GM12864 (cell line): Measurements from ENCODE around the gene RAB1B.

Experiments
- DNase-seq: peaks from one replicate; pipeline ENCODE4 v3.0.0-alpha.2; 2011; ENCODE audit warnings: low read depth
- H3K4me3 ChIP-seq: 2 replicates; pipeline ENCODE4 v1.5.1; 2011; ENCODE audit warnings: mild to moderate bottlenecking, low read depth, low read length, control low read depth
- TF ChIP-seq, protein P1 (sequence below): IDR thresholded peaks from 2 replicates; pipeline ENCODE4 v1.5.1; 2011; ENCODE audit warnings: low read depth, mild to moderate bottlenecking, moderate library complexity, low read length, control low read depth, inconsistent platforms; ENCODE audit errors: missing control alignments

The RAB1B gene

DNA sequence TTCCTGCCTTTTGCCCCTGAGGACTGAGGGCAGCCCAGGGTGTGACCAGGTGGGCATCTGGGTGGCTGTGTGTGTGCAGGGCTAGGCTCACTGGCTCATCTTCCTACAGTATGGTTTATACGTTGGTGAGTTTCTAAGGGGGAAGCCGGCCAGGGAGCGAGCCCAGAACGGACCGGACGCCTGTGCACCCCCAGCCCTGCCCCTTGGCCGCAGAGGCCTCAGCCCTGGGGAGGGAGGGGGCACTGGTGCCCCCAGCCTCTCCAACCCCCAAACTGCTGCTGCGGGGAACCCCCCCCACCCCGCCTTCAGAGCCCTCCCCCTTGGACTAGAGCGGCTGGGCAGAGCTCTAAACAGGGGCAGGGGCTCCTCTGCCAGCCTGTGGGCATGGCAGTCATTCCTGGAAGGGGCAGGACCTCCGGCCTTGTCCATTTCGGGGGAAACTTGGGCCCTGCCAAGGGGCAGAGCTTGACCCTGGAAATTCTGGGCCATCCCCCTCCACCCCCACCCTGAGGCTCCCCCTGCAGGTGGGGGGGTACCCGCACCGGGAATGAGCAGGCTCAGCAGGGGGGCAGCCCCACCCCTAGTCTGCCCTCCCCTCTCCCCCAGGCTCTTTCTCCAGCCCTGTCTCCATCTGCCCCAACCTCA, 15.1 kb downstream of the RAB1B start:
- H3K4me3 ChIP-seq, result no peak overlapping the region
- TF ChIP-seq, protein P1, sequence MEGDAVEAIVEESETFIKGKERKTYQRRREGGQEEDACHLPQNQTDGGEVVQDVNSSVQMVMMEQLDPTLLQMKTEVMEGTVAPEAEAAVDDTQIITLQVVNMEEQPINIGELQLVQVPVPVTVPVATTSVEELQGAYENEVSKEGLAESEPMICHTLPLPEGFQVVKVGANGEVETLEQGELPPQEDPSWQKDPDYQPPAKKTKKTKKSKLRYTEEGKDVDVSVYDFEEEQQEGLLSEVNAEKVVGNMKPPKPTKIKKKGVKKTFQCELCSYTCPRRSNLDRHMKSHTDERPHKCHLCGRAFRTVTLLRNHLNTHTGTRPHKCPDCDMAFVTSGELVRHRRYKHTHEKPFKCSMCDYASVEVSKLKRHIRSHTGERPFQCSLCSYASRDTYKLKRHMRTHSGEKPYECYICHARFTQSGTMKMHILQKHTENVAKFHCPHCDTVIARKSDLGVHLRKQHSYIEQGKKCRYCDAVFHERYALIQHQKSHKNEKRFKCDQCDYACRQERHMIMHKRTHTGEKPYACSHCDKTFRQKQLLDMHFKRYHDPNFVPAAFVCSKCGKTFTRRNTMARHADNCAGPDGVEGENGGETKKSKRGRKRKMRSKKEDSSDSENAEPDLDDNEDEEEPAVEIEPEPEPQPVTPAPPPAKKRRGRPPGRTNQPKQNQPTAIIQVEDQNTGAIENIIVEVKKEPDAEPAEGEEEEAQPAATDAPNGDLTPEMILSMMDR, result no peak
- DNase-seq, result no peak

DNA sequence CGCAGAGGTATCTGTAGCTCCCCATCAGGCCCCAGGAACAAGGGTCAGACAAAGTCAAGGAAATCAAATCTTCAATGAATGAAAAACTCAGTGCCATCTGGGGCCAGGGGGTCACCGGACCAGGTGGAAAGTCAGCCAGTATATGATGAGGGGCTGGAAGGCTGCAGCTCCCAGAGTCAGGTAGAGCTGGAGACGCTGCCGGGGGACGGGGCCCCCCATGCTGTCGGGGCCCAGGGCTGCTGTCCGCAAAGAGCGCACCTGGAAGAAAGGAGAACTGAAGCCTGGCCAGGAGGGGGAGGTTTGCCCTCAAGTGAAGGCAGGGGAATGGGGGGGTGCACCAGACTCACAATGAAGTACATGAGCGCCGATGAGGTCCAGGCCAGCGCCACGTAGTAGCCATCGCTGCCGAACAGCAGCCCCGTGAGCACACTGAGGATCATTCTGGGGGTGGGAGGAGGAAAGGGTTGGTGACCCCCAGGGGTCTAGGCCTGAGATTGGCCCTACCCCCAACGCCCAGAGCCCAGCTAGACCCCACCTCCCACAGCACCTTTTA, 16.2 kb downstream of the RAB1B start:
- H3K4me3 ChIP-seq, result no peak overlapping the region
- TF ChIP-seq, protein P1, result no peak
- no peak for DNase-seq

DNA sequence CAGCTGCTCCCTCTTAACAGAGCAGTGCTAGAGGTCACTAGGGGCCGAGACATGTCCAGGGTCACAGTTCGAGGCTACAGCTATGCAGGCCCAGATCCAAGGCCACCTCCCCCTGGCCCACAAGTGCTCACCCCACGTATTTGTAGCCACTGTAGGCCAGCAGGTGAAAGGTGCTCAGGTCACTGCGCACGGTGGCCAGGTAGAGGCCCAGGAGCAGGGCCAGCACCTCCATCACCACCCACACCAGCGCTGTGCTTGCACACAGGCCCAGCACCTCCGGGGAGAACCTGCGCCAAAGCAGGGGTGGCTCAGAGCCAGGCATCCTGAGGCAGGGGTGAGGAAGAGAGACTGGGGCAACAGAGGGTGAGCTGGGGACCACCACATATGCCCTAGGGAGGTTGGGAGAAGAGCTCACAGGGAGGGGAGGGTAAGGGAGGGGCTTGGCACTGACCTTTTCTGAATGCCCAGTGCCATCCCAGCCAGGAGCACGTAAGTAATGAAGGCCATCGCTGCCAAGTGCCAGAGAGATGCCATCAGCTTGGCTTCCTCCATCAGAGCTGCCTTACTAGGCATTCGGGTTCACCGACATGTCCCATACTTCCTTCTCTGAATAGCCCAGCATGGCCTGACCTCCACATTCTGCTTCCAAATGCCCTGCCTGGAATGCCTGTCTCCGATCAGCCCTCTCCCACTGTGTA, 17.0 kb downstream of the RAB1B start:
- TF ChIP-seq, protein P1, result no peak
- no peak overlapping the region for H3K4me3 ChIP-seq
- DNase-seq, result no peak

DNA sequence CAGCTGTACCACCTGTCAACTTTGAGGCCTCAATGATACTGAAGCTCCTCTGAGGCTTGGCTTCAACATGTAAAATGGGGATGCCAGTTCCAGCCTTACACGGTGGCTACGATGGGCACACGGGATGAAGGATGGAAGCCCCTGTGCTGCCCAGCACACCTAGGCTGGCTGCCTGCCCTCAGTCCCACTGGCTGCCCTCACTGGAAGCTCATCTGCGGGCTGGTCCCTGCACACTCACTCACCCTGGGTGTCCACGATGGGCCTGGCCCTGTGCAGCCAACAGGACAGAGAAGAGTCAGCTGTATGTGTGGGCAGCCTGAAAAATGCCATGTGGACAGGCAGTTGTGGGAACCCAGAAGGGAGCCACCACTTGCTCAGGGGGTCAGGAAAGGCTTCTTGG, 18.3 kb downstream of the RAB1B start:
- DNase-seq, result no peak
- TF ChIP-seq, protein P1, result no peak
- H3K4me3 ChIP-seq, result no peak overlapping the region

GRCh38 chr11:66287211-66287888, 18.9 kb downstream of the RAB1B start:
- DNase-seq, result no peak
- TF ChIP-seq, protein P1, result no peak
- peak overlapping the region; percentile 75 for H3K4me3 ChIP-seq

DNA sequence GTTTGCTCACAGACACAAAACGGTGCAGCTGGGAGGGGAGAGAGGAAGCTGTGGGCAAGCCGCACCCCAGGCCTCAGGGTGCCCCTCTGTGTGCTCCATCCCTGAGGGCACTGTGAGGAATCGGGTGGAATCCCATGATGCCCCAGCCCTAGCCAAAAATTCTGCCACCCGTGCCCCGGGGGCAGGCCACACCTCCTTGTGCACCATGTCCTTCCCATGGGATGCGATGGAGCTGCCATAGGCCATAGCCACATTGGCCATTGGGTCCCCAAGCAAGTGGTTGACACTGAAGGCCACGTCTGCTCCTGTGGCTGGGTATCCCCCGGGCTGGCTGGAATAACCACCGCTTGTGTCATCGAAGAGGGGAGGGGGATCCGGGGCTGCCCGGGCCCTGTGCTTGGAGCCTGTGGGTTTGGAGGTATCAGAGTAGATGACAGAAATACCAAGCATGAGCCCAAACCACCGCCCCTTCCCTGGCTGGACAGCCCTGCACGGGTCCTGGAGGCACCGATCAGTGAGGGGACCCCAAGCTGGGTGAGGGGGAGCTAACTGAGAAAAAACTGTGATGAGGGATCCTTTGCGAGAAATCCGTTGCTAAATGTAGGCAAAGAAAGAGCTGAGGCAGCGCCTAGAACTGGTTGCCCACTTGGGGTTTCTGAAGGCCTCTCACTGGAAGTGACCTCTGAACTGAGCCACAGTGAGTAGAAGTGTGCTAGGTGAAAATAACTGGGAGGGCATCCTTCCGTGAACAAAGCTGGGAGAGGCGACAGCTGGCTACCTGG, 19.6 kb downstream of the RAB1B start:
- H3K4me3 ChIP-seq, result peak overlapping the region; percentile 75
- no peak for DNase-seq
- TF ChIP-seq, protein P1, result no peak
